ENCODE results near the gene AMOTL2. TPM values are rescaled to one million over a fixed set of nuclear protein-coding genes. Genes with fewer than 3 reads are reported as not detected.

The AMOTL2 gene
- total RNA-seq, 2 donors from 2014 or later: 65.1 to 71.5 TPM

DNA sequence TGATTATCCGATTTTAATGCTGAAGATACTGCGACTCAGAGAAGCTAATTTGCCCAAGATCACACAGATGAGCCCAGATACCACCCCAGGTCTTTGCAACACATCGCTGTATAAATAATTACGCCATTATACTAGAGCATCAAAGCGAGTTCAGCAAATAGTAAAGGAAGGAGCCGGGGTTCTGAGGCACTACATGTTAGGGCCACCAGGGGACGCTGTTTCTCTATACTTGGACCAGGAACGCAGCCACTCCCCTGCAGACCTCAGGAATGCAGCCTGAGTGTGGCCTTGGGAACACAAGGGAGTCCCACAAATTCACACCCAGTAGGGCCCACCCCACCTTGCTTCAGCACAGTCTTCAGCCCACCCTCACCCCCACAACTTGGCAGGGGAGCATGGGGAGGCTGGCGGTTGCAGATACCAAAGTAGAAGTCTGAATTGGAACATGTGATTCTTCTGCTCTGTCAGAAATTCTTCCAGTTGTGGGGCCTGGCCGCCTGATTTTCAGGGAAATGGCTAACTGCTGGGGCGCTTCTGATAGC, 65.8 kb downstream of the AMOTL2 start:
- peak; percentile 54 for ATAC-seq

GRCh38 chr3:134307425-134307824, 66.8 kb downstream of the AMOTL2 start:
- intact Hi-C loops (cut with DNase I): loop anchor here (5.0 to 10.0 kb wide), 3 partner anchors 70 to 165 kb away; no protein-coding TSS in a partner anchor
- no peak for DNase-seq
- no peak overlapping the region for H3K4me3 ChIP-seq
- ATAC-seq: no peak
- no peaks in the 10 kb centered on the region for H3K9me3 ChIP-seq
- peaks cover 32% of the 10 kb centered on the region for H3K4me1 ChIP-seq
- no peaks in the 10 kb centered on the region for H3K36me3 ChIP-seq (replicated peaks in 1 of 2; ENCODE audit: insufficient read depth in 1 of 2, low read depth in 2 of 2)
- TF ChIP-seq POLR2A (IDR thresholded peaks at IDR 0.05): no peak
- no peak for TF ChIP-seq CTCF (IDR thresholded peaks at IDR 0.05)
- H3K27me3 ChIP-seq: no peaks in the 10 kb centered on the region
- 50 to 76% methylated on average over 2 of the region's 2 CpGs for WGBS, 2 donors
- H3K27ac ChIP-seq: no peak overlapping the region

More for the DNA sequence above, 65.8 kb downstream of the AMOTL2 start:
- peak; percentile 96 to 99 (median 99) for TF ChIP-seq CTCF (IDR thresholded peaks at IDR 0.05)
- no peak for TF ChIP-seq POLR2A (IDR thresholded peaks at IDR 0.05)
- H3K27ac ChIP-seq: peak overlapping the region; percentile 56 to 73 (median 65)
- 4 to 6% methylated on average over 11 of the region's 11 CpGs for WGBS, 2 donors
- H3K36me3 ChIP-seq (replicated peaks in 1 of 2; ENCODE audit: insufficient read depth in 1 of 2, low read depth in 2 of 2): no peaks in the 10 kb centered on the region
- no peaks in the 10 kb centered on the region for H3K27me3 ChIP-seq
- peak; percentile 82 to 88 (median 85) for DNase-seq
- peaks cover 40% of the 10 kb centered on the region for H3K4me1 ChIP-seq
- intact Hi-C loops (cut with DNase I): loop anchor here (5.0 to 10.0 kb wide), 3 partner anchors 69 to 164 kb away; no protein-coding TSS in a partner anchor
- H3K9me3 ChIP-seq: no peaks in the 10 kb centered on the region
- no peak overlapping the region for H3K4me3 ChIP-seq

DNA sequence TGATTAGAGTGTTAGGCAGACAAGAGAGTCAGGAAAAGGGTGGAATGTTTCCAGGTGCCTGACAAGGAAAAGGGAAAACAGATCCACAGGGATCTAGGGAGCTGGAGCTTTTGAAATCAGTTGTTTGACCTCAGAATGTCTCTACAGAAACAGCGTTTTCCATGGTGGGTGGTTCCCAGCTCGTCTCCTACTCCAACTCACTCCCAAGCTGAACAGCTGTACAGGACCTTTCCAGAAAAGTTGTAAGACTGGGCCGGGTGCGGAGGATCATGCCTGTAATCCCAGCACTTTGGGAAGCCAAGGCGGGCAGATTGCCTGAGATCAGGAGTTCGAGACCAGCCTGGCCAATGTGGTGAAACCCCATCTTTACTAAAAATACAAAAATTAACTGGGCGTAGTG, 67.9 kb downstream of the AMOTL2 start:
- Histone ChIP-seq H3K4me3 (no peak overlapping the region), H3K9me3 (no peaks in the 10 kb centered on the region), H3K27ac (no peak overlapping the region), H3K4me1 (peaks cover 21% of the 10 kb centered on the region), H3K36me3 (replicated peaks in 1 of 2; ENCODE audit: insufficient read depth in 1 of 2, low read depth in 2 of 2) (no peaks in the 10 kb centered on the region), H3K27me3 (no peaks in the 10 kb centered on the region)
- intact Hi-C loops (cut with DNase I): loop anchor here (5.0 to 10.0 kb wide), 3 partner anchors 71 to 166 kb away; no protein-coding TSS in a partner anchor
- no peak for TF ChIP-seq POLR2A (IDR thresholded peaks at IDR 0.05)
- TF ChIP-seq CTCF (IDR thresholded peaks at IDR 0.05): no peak
- ATAC-seq (no peak), DNase-seq (no peak)
- WGBS, 2 donors: 60 to 76% methylated on average over 7 of the region's 7 CpGs

Small RNAs within 50 kb of the gene (microRNA-seq; reads per million reads assigned to microRNA genes)
- gene MIR6827 (ENCODE audit: borderline number of aligned reads in 2 of 2, borderline replicate concordance in 2 of 2): 0.90 to 2.3 reads per million in 2 donors

Small RNAs within 50 kb of the gene (small RNA-seq; reads per million reads assigned to genes)
- gene HMGN1P9 (not detected), gene MIR6827 (not detected)

Other genes starting within 250 kb of the AMOTL2 start
- gene RYK, start 123.6 kb downstream of the AMOTL2 start, total RNA-seq: 10 to 100 TPM; 36.1 to 43.2 TPM
- 10 to 100 TPM; 21.3 to 36.3 TPM for gene ANAPC13, start 111.5 kb upstream of the AMOTL2 start, total RNA-seq
- 10 to 100 TPM; 19.2 to 30.0 TPM for gene CEP63, start 111.6 kb upstream of the AMOTL2 start, total RNA-seq